WTC11 (cell line): ENCODE measurements around the gene QPCTL. TPM values are rescaled to one million over a fixed set of nuclear protein-coding genes. Genes with fewer than 3 reads are reported as not detected.

Experiments used
- ATAC-seq: fragments of 200-7000 bp; cut with Tn5 transposase; 2 replicates; pipeline ENCODE4 v1.10.0; 2021; ENCODE audit warnings: mild to moderate bottlenecking, moderate library complexity
- CTCF ChIA-PET: fragments of 300-600 bp; sonication (Branson Sonifier 250); formaldehyde crosslinking; loops from one replicate; lab custom pipeline; 2021; ENCODE audit warnings: antibody characterized with exemption; lab: Charles Lee
- POLR2A ChIA-PET: fragments of 350-600 bp; sonication (Branson Sonifier 250); formaldehyde crosslinking; loops from one replicate; lab custom pipeline; 2021; ENCODE audit warnings: antibody characterized with exemption; lab: Charles Lee
- DNase-seq: peaks from one replicate; pipeline ENCODE4 v3.0.0; 2021; ENCODE audit warnings: low spot score
- H3K27ac Mint-ChIP-seq: 2 replicates; pipeline ENCODE4 v1.8.0; 2021; ENCODE audit warnings: mixed read lengths
- H3K27me3 Mint-ChIP-seq: 2 replicates; pipeline ENCODE4 v1.8.0; 2021; ENCODE audit warnings: low read depth, mild to moderate bottlenecking, moderate library complexity, mixed read lengths
- H3K36me3 Mint-ChIP-seq: 2 replicates; pipeline ENCODE4 v1.8.0; 2021; ENCODE audit warnings: mixed read lengths
- H3K4me1 Mint-ChIP-seq: 2 replicates; pipeline ENCODE4 v1.8.0; 2022; ENCODE audit warnings: mixed read lengths
- H3K4me3 Mint-ChIP-seq: 2 replicates; pipeline ENCODE4 v1.8.0; 2021; ENCODE audit warnings: mild to moderate bottlenecking, moderate library complexity, mixed read lengths
- H3K9me3 Mint-ChIP-seq: 2 replicates; pipeline ENCODE4 v1.8.0; 2021; ENCODE audit warnings: mixed read lengths
- FOXK1 ChIP-seq: sonication (generic); formaldehyde crosslinking; IDR thresholded peaks from 2 replicates; pipeline ENCODE4 v1.8.0; 2022; ENCODE audit warnings: mild to moderate bottlenecking, moderate library complexity, missing genetic modification reagents
- FOXP4 ChIP-seq: sonication (generic); formaldehyde crosslinking; IDR thresholded peaks from 2 replicates; pipeline ENCODE4 v1.8.0; 2022; ENCODE audit warnings: mild to moderate bottlenecking, missing genetic modification reagents
- GABPB1 ChIP-seq: sonication (generic); formaldehyde crosslinking; IDR thresholded peaks from 2 replicates; pipeline ENCODE4 v1.8.1; 2023; ENCODE audit warnings: mild to moderate bottlenecking, missing genetic modification reagents
- NFYB ChIP-seq: sonication (generic); formaldehyde crosslinking; conservative IDR thresholded peaks from 2 replicates; pipeline ENCODE4 v1.8.0; 2022; ENCODE audit warnings: low read depth, missing genetic modification reagents
- PRRX2 ChIP-seq: fragments of 250-450 bp; sonication (Bioruptor Pico); IDR thresholded peaks from 2 replicates; pipeline ENCODE4 v1.8.0; 2021; ENCODE audit warnings: mild to moderate bottlenecking
- RELA ChIP-seq: sonication (generic); formaldehyde crosslinking; IDR thresholded peaks from 2 replicates; pipeline ENCODE4 v1.8.1; 2022; ENCODE audit warnings: missing genetic modification reagents, mild to moderate bottlenecking, borderline replicate concordance
- SMAD3 ChIP-seq: sonication (generic); formaldehyde crosslinking; IDR thresholded peaks from 2 replicates; pipeline ENCODE4 v1.8.0; 2022; ENCODE audit warnings: missing genetic modification reagents, mild to moderate bottlenecking, borderline replicate concordance
- TEAD4 ChIP-seq: sonication (generic); formaldehyde crosslinking; IDR thresholded peaks from 2 replicates; pipeline ENCODE4 v1.8.0; 2022; ENCODE audit warnings: mild to moderate bottlenecking, missing genetic modification reagents
- ZNF416 ChIP-seq: fragments of 250-450 bp; sonication (Bioruptor Pico); IDR thresholded peaks from 2 replicates; pipeline ENCODE4 v1.9.0; 2021; ENCODE audit warnings: mild to moderate bottlenecking, inconsistent platforms
- ZNF425 ChIP-seq: fragments of 250-450 bp; sonication (Bioruptor Pico); conservative IDR thresholded peaks from 2 replicates; pipeline ENCODE4 v1.9.0; 2021; ENCODE audit warnings: mild to moderate bottlenecking
- total RNA-seq: library from RNA; stranded (reverse); gene quantifications from 3 replicates; pipeline ENCODE4 v1.2.3, GENCODE V29; 2021
- TF ChIP-seq, protein P1 (sequence below): fragments of 250-450 bp; sonication (Bioruptor Pico); IDR thresholded peaks from 2 replicates; pipeline ENCODE4 v1.9.0; 2021; ENCODE audit warnings: mild to moderate bottlenecking, borderline replicate concordance

Gene QPCTL
- total RNA-seq, 1 experiment from 2014 or later, result 33.3 TPM

- TF ChIP-seq RELA (CRISPR knock-in tag), result no peak
- TF ChIP-seq FOXP4 (CRISPR knock-in tag), result no peak
- no peak for TF ChIP-seq FOXK1
Measured at GRCh38 chr19:45653634-45654033, 38.8 kb upstream of the QPCTL start (continued).

- no peaks in the 10 kb centered on the region for H3K36me3 Mint-ChIP-seq
- ChIA-PET CTCF (no interaction called here), POLR2A (interaction anchor here (0.7 kb wide), 1 partner anchor 16 kb away, joined by 4 read pairs; no protein-coding TSS in a partner anchor)
- H3K27me3 Mint-ChIP-seq, result peaks cover 23% of the 10 kb centered on the region
- H3K4me1 Mint-ChIP-seq, result peaks cover 2% of the 10 kb centered on the region; the same call in 1 of the 2 replicates
- H3K9me3 Mint-ChIP-seq, result no peaks in the 10 kb centered on the region
- DNase-seq (no peak), ATAC-seq (no peak)
- H3K4me3 Mint-ChIP-seq, result no peak overlapping the region
- TF ChIP-seq, protein P1, sequence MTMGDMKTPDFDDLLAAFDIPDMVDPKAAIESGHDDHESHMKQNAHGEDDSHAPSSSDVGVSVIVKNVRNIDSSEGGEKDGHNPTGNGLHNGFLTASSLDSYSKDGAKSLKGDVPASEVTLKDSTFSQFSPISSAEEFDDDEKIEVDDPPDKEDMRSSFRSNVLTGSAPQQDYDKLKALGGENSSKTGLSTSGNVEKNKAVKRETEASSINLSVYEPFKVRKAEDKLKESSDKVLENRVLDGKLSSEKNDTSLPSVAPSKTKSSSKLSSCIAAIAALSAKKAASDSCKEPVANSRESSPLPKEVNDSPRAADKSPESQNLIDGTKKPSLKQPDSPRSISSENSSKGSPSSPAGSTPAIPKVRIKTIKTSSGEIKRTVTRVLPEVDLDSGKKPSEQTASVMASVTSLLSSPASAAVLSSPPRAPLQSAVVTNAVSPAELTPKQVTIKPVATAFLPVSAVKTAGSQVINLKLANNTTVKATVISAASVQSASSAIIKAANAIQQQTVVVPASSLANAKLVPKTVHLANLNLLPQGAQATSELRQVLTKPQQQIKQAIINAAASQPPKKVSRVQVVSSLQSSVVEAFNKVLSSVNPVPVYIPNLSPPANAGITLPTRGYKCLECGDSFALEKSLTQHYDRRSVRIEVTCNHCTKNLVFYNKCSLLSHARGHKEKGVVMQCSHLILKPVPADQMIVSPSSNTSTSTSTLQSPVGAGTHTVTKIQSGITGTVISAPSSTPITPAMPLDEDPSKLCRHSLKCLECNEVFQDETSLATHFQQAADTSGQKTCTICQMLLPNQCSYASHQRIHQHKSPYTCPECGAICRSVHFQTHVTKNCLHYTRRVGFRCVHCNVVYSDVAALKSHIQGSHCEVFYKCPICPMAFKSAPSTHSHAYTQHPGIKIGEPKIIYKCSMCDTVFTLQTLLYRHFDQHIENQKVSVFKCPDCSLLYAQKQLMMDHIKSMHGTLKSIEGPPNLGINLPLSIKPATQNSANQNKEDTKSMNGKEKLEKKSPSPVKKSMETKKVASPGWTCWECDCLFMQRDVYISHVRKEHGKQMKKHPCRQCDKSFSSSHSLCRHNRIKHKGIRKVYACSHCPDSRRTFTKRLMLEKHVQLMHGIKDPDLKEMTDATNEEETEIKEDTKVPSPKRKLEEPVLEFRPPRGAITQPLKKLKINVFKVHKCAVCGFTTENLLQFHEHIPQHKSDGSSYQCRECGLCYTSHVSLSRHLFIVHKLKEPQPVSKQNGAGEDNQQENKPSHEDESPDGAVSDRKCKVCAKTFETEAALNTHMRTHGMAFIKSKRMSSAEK, result no peak
- no peak for TF ChIP-seq TEAD4 (CRISPR knock-in tag)
- no peak for TF ChIP-seq ZNF425
- H3K27ac Mint-ChIP-seq, result no peak overlapping the region
Measured at GRCh38 chr19:45655073-45655472, 37.4 kb upstream of the QPCTL start.

- no peak overlapping the region for H3K27ac Mint-ChIP-seq
- POLR2A ChIA-PET, result no interaction called here
- H3K9me3 Mint-ChIP-seq, result no peaks in the 10 kb centered on the region
- CTCF ChIA-PET, result interaction anchor here (0.5 to 1.3 kb wide), 2 partner anchors 19 to 35 kb away, joined by 3 to 4 read pairs; partner anchors contain the start of gene QPCTL
- no peak for TF ChIP-seq SMAD3
- TF ChIP-seq PRRX2, result no peak
- DNase-seq (no peak), ATAC-seq (peak; percentile 32)
- no peaks in the 10 kb centered on the region for H3K36me3 Mint-ChIP-seq
- peaks cover 2% of the 10 kb centered on the region; the same call in 1 of the 2 replicates for H3K4me1 Mint-ChIP-seq
- H3K27me3 Mint-ChIP-seq, result peaks cover 29% of the 10 kb centered on the region
- H3K4me3 Mint-ChIP-seq, result no peak overlapping the region
Measured at GRCh38 chr19:45657520-45658167, 34.8 kb upstream of the QPCTL start.

DNA sequence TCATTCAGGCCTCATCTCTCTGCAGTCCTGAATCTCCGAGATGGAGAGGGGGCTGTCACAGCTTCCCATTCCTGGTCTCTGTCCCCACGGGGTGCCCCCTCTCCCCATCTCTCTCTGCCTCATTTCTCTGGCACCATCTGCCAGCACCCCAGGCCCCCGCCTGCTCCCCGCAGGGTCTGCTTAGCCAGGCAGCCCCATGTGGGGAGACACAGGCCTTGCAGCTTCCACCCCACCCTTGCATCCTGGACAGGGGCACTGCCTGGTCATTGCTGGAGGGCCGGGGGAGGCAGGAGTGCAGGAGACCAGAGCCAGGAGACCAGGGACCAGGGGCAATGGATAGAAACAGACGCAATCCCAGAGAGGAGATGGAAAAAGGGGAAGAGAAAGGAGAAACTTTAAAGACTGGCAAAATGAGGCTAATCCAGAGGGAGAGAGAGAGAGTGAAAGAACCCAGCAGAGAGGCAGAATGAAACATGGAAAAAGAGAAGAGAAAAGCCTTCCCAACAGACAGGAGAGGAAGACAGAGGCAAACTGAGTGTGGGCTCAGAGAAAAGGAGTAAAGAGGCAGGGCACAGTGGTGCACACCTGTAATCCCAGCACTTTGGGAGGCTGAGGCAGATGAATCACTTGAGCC, 33.3 kb upstream of the QPCTL start:
- no peaks in the 10 kb centered on the region for H3K9me3 Mint-ChIP-seq
- POLR2A ChIA-PET, result no interaction called here
- TF ChIP-seq NFYB (CRISPR knock-in tag) (no peak), ZNF416 (no peak), GABPB1 (CRISPR knock-in tag) (no peak)
- TF ChIP-seq, all 79 proteins: peak for 0
- peaks cover 2% of the 10 kb centered on the region; the same call in 1 of the 2 replicates for H3K4me1 Mint-ChIP-seq
- H3K27ac Mint-ChIP-seq, result peak overlapping the region; percentile 75; the same call in 1 of the 2 replicates
- ATAC-seq (no peak), DNase-seq (no peak)
- peaks cover 29% of the 10 kb centered on the region for H3K27me3 Mint-ChIP-seq
- no peak overlapping the region for H3K4me3 Mint-ChIP-seq
- H3K36me3 Mint-ChIP-seq, result no peaks in the 10 kb centered on the region
- CTCF ChIA-PET, result interaction anchor here (0.6 to 1.0 kb wide), 2 partner anchors 14 to 50 kb away, joined by 3 to 5 read pairs; no protein-coding TSS in a partner anchor
